GM20000 (cell line): ENCODE results near the gene MAPK13.
"Not testable (repeated sequence)": the region's sequence is repeated elsewhere in the genome, so short reads cannot be mapped to it uniquely, and the experiment has no call there.

Source experiments
- DNase-seq: peaks from one replicate; pipeline ENCODE4 v3.0.0; 2012; ENCODE audit warnings: low spot score
- TF ChIP-seq, protein P1 (sequence below): IDR thresholded peaks from 2 replicates; pipeline ENCODE4 v1.5.1; 2012; ENCODE audit warnings: mild to moderate bottlenecking, control low read depth; ENCODE audit errors: extremely low read depth, missing control alignments

Gene MAPK13

DNA sequence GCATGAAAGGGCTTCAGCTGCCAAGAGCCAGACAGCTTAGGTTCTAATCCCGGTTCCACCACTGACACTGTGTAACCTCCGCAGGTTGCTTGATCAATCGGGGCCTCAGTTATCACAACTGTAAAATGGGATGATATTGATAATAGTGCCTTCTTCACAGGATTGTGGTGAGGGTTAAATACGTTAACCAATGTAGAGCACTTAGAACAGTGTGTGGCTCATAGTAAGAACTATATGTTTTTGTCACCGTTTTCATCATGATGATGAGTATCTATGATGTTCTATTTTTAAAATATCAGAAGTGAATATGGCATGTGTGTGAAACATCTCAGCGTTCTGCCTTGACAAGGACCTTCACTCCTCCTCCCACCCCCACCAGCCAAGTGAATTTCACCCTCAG, 10.3 kb upstream of the MAPK13 start:
- TF ChIP-seq, protein P1, sequence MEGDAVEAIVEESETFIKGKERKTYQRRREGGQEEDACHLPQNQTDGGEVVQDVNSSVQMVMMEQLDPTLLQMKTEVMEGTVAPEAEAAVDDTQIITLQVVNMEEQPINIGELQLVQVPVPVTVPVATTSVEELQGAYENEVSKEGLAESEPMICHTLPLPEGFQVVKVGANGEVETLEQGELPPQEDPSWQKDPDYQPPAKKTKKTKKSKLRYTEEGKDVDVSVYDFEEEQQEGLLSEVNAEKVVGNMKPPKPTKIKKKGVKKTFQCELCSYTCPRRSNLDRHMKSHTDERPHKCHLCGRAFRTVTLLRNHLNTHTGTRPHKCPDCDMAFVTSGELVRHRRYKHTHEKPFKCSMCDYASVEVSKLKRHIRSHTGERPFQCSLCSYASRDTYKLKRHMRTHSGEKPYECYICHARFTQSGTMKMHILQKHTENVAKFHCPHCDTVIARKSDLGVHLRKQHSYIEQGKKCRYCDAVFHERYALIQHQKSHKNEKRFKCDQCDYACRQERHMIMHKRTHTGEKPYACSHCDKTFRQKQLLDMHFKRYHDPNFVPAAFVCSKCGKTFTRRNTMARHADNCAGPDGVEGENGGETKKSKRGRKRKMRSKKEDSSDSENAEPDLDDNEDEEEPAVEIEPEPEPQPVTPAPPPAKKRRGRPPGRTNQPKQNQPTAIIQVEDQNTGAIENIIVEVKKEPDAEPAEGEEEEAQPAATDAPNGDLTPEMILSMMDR: no peak

DNA sequence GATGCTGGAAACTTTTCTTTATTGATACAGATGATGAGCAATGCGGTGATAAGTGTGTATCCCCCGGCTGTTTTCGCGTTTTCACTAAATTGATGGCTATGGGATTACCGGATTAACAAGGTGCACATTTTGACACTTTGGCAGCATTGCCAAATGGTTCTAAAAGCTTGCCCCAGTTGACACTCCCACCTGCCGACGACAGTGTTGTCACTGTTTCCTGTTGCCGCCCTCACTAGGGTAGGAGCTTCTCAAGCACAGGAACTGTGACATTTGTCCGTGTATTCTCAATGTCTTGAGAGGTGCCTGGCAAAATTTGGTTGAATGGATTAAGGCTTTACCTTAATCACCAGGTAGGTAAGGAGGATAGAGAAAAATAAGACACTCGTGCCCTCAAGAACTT, 9.8 kb upstream of the MAPK13 start:
- TF ChIP-seq, protein P1: no peak
- DNase-seq: peak; percentile 39

More for the DNA sequence above, 10.3 kb upstream of the MAPK13 start:
- DNase-seq: no peak

DNA sequence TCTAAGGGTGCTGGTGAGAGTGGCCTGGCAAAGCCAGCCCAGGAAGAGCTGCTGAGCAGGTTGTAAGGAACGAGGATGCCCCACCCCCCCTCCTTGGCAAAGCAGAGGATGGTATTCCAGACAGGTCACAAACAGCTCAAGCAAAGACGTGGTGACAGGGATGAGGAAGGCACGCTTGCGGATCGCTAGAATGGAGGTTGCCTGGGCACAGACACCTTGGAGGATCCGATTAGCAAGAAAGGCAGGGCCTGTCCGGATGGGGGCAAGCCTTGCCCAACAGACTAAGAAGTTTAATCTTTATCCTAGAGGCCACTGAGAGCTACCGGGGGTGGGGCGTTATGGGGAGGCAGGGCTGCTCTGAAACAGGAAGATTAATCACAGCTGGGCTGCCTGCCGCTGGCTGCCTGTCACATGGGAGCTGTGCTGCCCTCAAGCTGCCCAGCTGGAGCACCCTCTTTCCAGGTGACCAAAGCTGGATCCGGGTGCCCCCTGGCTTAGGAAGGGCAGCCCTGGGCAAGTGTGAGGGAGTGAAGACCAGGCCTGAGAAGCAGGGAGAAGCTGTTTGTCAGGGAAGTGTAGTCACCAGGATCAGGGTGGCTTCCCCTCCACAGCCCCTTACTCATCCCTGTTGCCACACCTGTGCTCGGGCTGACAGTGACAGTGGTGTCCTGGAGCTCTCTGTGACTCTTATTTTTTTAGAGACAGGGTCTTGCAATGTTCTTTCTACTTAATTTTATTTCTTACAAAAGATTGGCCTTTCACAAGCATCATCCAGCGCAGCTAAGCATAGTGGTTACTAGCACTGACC, 9.1 kb upstream of the MAPK13 start:
- TF ChIP-seq, protein P1: no peak
- peak; percentile 41 for DNase-seq

DNA sequence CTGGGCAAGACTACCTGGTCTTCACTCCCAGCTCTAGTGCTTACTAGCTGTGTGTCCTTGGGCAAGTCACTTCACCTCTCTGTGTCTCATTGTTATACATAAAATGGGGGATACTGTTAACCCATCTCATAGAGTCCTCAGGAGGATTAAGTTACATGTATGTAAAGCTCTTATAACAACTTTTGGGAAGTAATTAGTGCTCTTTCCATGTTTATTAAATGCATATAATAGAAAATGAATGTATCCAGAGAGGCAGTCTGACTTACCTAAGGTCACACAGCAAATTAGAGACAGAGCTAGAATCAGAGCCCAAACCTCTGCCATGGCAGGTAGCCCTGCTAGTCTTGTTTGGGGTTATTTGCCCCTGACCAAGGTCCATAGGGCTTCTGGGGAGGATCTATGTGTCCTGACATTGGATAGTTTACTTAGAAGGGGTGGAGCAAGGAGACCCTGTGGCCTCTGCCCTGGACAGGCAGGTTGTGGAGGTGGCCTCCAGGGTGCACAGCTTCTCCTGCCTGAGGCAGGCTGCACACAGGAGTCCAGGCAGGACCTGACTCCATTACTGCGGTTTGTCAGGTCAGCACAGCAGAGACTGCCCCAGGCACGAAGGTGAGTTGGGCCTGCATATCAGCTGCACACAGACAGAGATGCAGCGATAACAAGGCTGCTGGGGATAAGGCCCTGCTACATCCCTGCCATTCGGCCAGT, 8.4 kb upstream of the MAPK13 start:
- no peak for DNase-seq
- TF ChIP-seq, protein P1: no peak

DNA sequence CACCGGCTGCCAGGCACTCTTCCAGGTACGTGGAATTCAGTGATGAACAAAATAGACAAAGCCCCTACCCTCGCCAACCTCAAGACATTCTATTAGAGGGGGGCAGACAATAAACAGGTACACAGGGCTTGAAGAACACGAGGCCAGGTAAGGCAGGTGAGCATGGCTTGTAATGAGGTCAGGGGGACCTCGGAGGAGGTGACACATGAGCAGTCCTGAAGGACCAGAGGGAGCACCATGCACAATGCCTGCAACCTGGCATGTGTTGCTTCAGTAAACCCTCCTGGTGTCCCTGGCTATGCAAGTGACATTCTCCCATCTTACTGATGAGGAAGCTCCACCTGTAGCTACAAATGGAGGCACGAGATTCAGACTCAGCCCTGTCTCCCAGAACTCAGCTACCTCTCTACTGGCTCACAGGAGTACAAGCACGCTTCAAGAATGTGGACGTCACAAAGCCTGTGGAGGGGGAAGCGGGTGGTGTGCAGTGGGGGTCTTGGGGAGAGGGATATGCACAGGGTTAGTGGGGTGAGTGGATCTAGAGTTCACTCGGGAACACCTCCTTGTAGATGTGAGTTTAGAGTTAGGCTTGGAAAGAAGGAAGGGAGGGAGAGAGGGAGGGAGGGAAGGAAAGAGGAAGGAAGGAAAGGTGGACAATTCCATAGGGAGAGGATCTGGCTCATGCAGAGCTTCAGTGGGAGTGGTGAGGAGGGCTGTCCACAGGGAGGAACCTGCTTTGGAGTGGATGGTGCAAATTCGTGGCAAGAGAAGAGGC, 7.6 kb upstream of the MAPK13 start:
- TF ChIP-seq, protein P1: no peak

DNA sequence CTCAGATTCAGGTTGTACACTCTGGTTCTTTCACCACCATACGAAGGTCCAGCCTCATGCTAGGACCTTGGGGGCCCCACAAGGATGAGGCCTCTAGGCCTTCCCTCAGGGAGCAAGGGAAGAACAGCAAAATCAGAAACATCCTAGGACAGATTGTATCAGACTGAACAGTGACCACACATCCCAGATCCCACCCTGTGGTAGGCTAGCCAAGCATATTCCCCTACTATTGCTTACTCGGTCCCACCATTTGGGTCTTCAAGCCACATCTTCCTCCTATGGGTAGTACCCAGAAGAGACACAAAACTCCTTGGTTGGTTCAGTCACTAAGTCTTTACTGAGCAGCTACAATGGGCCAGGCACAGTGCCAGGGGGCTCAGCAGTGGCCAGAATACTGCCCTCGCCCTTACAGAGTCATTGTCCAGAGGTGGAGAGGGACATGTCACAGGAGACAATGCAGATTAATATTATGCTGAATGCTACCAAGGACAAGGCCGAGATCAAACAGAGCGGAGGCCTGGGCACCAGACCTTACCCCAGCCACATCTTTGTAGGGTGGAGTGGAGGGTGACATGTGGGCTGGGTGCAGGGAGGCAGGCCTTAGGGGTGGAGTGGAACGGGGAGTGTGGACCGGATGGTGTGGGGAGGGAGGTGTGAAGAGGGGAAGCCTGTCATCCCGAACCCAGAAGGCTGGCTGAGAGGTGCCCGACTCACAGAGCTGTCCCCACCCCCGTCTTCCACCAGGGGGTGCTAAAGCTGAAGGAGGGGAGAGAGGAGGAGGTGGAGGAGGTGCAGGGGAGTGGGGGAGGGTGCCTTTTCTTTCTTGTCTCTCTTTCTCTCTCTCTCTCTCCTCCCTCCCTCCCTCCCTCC, 6.8 kb upstream of the MAPK13 start:
- TF ChIP-seq, protein P1: peak; percentile 87
- DNase-seq: peak; percentile 84

More for the DNA sequence above, 7.6 kb upstream of the MAPK13 start:
- no peak for DNase-seq

DNA sequence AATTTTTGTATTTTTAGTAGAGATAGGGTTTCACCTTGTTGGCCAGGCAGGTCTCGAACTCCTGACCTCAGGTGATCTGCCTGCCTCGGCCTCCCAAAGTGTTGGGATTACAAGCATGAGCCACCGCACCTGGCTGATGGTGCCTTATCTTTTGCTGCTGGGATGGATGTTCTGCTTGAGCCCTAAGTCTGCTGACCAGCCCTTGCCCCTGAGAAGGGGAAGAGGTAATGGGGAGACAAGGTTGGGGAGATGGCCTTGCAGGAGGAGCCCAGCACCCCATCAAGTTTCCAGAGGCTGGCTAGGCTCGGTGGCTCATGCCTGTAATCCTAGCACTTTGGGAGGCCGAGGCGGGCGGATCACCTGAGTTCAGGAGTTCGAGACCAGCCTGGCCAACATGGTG, 6.0 kb upstream of the MAPK13 start:
- DNase-seq: not testable (repeated sequence)
